MM.1S (cell line): ENCODE measurements around the gene HJURP.
A peak's percentile ranks its signal among the peaks of the same experiment; 100 is the strongest.

Experiments
- DNase-seq: peaks from one replicate; pipeline ENCODE4 v3.0.0-alpha.2; 2015
- H2AFZ ChIP-seq: fragments of 300-600 bp; sonication (generic); 2 replicates; pipeline ENCODE4 v1.6.0; 2016; ENCODE audit warnings: antibody characterized with exemption, low read length
- H3F3A ChIP-seq: fragments of 300-600 bp; sonication (generic); 2 replicates; pipeline ENCODE4 v1.6.1; 2016; ENCODE audit warnings: mild to moderate bottlenecking, antibody characterized with exemption, low read length, moderate library complexity, mixed read lengths; ENCODE audit not compliant: insufficient read depth
- H3K27ac ChIP-seq: fragments of 300-600 bp; sonication (generic); 2 replicates; pipeline ENCODE4 v1.5.1; 2016; ENCODE audit warnings: mild to moderate bottlenecking, low read length
- H3K27me3 ChIP-seq: fragments of 300-600 bp; sonication (generic); replicated peaks from 2 replicates; pipeline ENCODE4 v1.6.0; 2016; ENCODE audit warnings: low read length; ENCODE audit not compliant: insufficient read depth
- H3K36me3 ChIP-seq: fragments of 300-600 bp; sonication (generic); replicated peaks from 2 replicates; pipeline ENCODE4 v1.6.1; 2016; ENCODE audit warnings: mild to moderate bottlenecking, low read length, mixed read lengths; ENCODE audit not compliant: insufficient read depth
- H3K4me1 ChIP-seq: fragments of 300-600 bp; sonication (generic); 2 replicates; pipeline ENCODE4 v1.6.1; 2016; ENCODE audit warnings: low read length, mixed read lengths
- H3K4me2 ChIP-seq: fragments of 300-600 bp; sonication (generic); 2 replicates; pipeline ENCODE4 v1.6.0; 2016; ENCODE audit warnings: low read depth, low read length
- H3K4me3 ChIP-seq: fragments of 300-600 bp; sonication (generic); 2 replicates; pipeline ENCODE4 v1.5.1; 2016; ENCODE audit warnings: low read length, mixed read lengths
- H3K79me2 ChIP-seq: fragments of 300-600 bp; sonication (generic); 2 replicates; pipeline ENCODE4 v1.6.1; 2016; ENCODE audit warnings: mixed run types, low read length, mixed read lengths
- H3K9ac ChIP-seq: fragments of 300-600 bp; sonication (generic); 2 replicates; pipeline ENCODE4 v1.6.1; 2016; ENCODE audit warnings: low read length, mixed read lengths
- H3K9me2 ChIP-seq: fragments of 300-600 bp; sonication (generic); replicated peaks from 2 replicates; pipeline ENCODE4 v1.6.1; 2016; ENCODE audit warnings: mild to moderate bottlenecking, low read length, mixed read lengths; ENCODE audit not compliant: insufficient read depth
- H3K9me3 ChIP-seq: fragments of 300-600 bp; sonication (generic); replicated peaks from 2 replicates; pipeline ENCODE4 v1.6.1; 2016; ENCODE audit warnings: mild to moderate bottlenecking, low read length, mixed read lengths; ENCODE audit not compliant: insufficient read depth
- H4K20me1 ChIP-seq: fragments of 300-600 bp; sonication (generic); 2 replicates; pipeline ENCODE4 v1.6.1; 2016; ENCODE audit warnings: mild to moderate bottlenecking, low read length, moderate library complexity, mixed read lengths; ENCODE audit not compliant: insufficient read depth
- CTCF ChIP-seq: fragments of 300-600 bp; sonication (generic); IDR thresholded peaks from 2 replicates; pipeline ENCODE4 v1.5.1; 2016; ENCODE audit warnings: antibody characterized with exemption, low read length, mixed read lengths
- EZH2 ChIP-seq: fragments of 300-600 bp; sonication (generic); optimal IDR thresholded peaks from 2 replicates; pipeline ENCODE3; 2017; ENCODE audit warnings: low read depth, mild to moderate bottlenecking, antibody characterized with exemption, low read length, mixed read lengths
- EZH2phosphoT487 ChIP-seq: fragments of 300-600 bp; sonication (generic); IDR thresholded peaks from 2 replicates; pipeline ENCODE4 v1.6.1; 2018; ENCODE audit warnings: antibody characterized with exemption, low read length

The HJURP gene

GRCh38 chr2:233862261-233862768 is 8.0 kb upstream of the HJURP start:
- no peak overlapping the region for H3K4me2 ChIP-seq

GRCh38 chr2:233858331-233858730 is 4.0 kb upstream of the HJURP start:
- Histone ChIP-seq H3K9ac (no peak overlapping the region), H3K4me1 (no peaks in the 10 kb centered on the region), H4K20me1 (no peaks in the 10 kb centered on the region), H3K27ac (no peak overlapping the region), H3K36me3 (no peaks in the 10 kb centered on the region), H3K27me3 (no peaks in the 10 kb centered on the region), H3K79me2 (peaks cover 11% of the 10 kb centered on the region), H3K9me2 (no peaks in the 10 kb centered on the region), H3F3A (no peaks in the 10 kb centered on the region), H3K9me3 (no peaks in the 10 kb centered on the region), H2AFZ (no peak overlapping the region), H3K4me2 (no peak overlapping the region), H3K4me3 (no peak overlapping the region)
- no peak for TF ChIP-seq EZH2phosphoT487
- TF ChIP-seq EZH2, result no peak
- no peak for TF ChIP-seq CTCF
- no peak for DNase-seq

More at GRCh38 chr2:233862261-233862768, 8.0 kb upstream of the HJURP start:
- H3K27me3 ChIP-seq, result no peaks in the 10 kb centered on the region
- no peak overlapping the region for H3K9ac ChIP-seq
- TF ChIP-seq CTCF (no peak), EZH2 (no peak), EZH2phosphoT487 (no peak)
- no peaks in the 10 kb centered on the region for H3K9me3 ChIP-seq
- no peaks in the 10 kb centered on the region for H4K20me1 ChIP-seq
- H2AFZ ChIP-seq, result no peak overlapping the region
- no peaks in the 10 kb centered on the region for H3K4me1 ChIP-seq
- no peak overlapping the region for H3K4me3 ChIP-seq
- H3F3A ChIP-seq, result no peaks in the 10 kb centered on the region
- no peaks in the 10 kb centered on the region for H3K36me3 ChIP-seq
- H3K9me2 ChIP-seq, result no peaks in the 10 kb centered on the region
- H3K79me2 ChIP-seq, result no peaks in the 10 kb centered on the region
- no peak for DNase-seq
- H3K27ac ChIP-seq, result no peak overlapping the region

GRCh38 chr2:233857511-233858141 is 3.3 kb upstream of the HJURP start:
- Histone ChIP-seq H3K4me2 (no peak overlapping the region), H3K9me3 (no peaks in the 10 kb centered on the region), H3K36me3 (0 out of 2 replicates have a peak, but pooled peaks cover 2% of the 10 kb centered on the region), H2AFZ (no peak overlapping the region), H3K9me2 (no peaks in the 10 kb centered on the region), H3K27me3 (no peaks in the 10 kb centered on the region), H3K9ac (no peak overlapping the region), H3K79me2 (peaks cover 18% of the 10 kb centered on the region), H4K20me1 (no peaks in the 10 kb centered on the region), H3K4me3 (no peak overlapping the region), H3K27ac (no peak overlapping the region), H3F3A (no peaks in the 10 kb centered on the region), H3K4me1 (no peaks in the 10 kb centered on the region)
- TF ChIP-seq EZH2phosphoT487, result no peak
- peak; percentile 74 for TF ChIP-seq CTCF
- peak; percentile 43 for DNase-seq
